Activated CD8-positive, alpha-beta memory T cell treated with anti-CD3 and anti-CD28 coated beads, Interleukin-2, amount 10 ng/mL, durations not matched to agents 7 days and 5 days (primary cell): ENCODE data around the gene MSH2. TPM values are rescaled to one million over a fixed set of nuclear protein-coding genes. Genes with fewer than 3 reads are reported as not detected.
A peak's percentile ranks its signal among the peaks of the same experiment; 100 is the strongest.
"Not testable (repeated sequence)": the region's sequence is repeated elsewhere in the genome, so short reads cannot be mapped to it uniquely, and the experiment has no call there.

Source experiments
- ATAC-seq: fragments of 150-1000 bp; cut with Tn5 transposase; one replicate; pipeline ENCODE4 v1.10.0; 2021; ENCODE audit warnings: moderate library complexity
- CTCF ChIA-PET: fragments of 350-600 bp; sonication (Branson Sonifier 250); formaldehyde crosslinking; loops from one replicate; lab custom pipeline; 2021; ENCODE audit warnings: antibody characterized with exemption; lab: Charles Lee
- DNase-seq: peaks from one replicate; pipeline ENCODE4 v3.0.0-alpha.2; 2020
- H3K27ac Mint-ChIP-seq: one replicate; pipeline ENCODE4 v1.8.0; 2021; ENCODE audit warnings: mild to moderate bottlenecking, mixed read lengths
- H3K27me3 Mint-ChIP-seq: one replicate; pipeline ENCODE4 v1.8.0; 2021; ENCODE audit warnings: mixed read lengths
- H3K36me3 Mint-ChIP-seq: one replicate; pipeline ENCODE4 v1.8.0; 2021; ENCODE audit warnings: mild to moderate bottlenecking, mixed read lengths
- H3K4me1 Mint-ChIP-seq: one replicate; pipeline ENCODE4 v1.8.0; 2021; ENCODE audit warnings: mixed read lengths
- H3K4me3 Mint-ChIP-seq: one replicate; pipeline ENCODE4 v1.8.0; 2021; ENCODE audit warnings: mild to moderate bottlenecking, moderate library complexity, mixed read lengths
- H3K9me3 Mint-ChIP-seq: one replicate; pipeline ENCODE4 v1.8.0; 2022; ENCODE audit warnings: low read depth, mixed read lengths
- total RNA-seq, 2 experiments: library from RNA; stranded (reverse); gene quantifications; one replicate each; pipeline ENCODE4 v1.2.3, GENCODE V29; 2021

MSH2 gene
- total RNA-seq = 10 to 100 TPM; 45.7 to 57.4 TPM

GRCh38 chr2:47402805-47403608, at the start of gene MSH2:
MSH2 (plus strand) TSS chr2:47403156; CDS start chr2:47403192, 36 bp downstream.
- ATAC-seq (peak; percentile 95), DNase-seq (peak; percentile 95)
- H3K4me1 Mint-ChIP-seq = peaks cover 32% of the 10 kb centered on the region
- H3K9me3 Mint-ChIP-seq = peaks cover 4% of the 10 kb centered on the region
- H3K27ac Mint-ChIP-seq = peak within 1 kb of the TSS; percentile 93
- CTCF ChIA-PET = interaction anchor here (0.9 to 1.6 kb wide), 5 partner anchors 10 to 365 kb away, joined by 3 to 8 read pairs (median 3); no protein-coding TSS in a partner anchor
- no peaks in the 10 kb centered on the region for H3K27me3 Mint-ChIP-seq
- peaks cover 30% of the 10 kb centered on the region for H3K36me3 Mint-ChIP-seq
- peak within 1 kb of the TSS; percentile 97 for H3K4me3 Mint-ChIP-seq

GRCh38 chr2:47354013-47354847, 48.7 kb upstream of the MSH2 start:
- DNase-seq (no peak), ATAC-seq (no peak)
- no peak overlapping the region for H3K4me3 Mint-ChIP-seq
- H3K9me3 Mint-ChIP-seq = no peaks in the 10 kb centered on the region
- no peaks in the 10 kb centered on the region for H3K36me3 Mint-ChIP-seq
- CTCF ChIA-PET = no interaction called here
- H3K27me3 Mint-ChIP-seq = peaks cover 2% of the 10 kb centered on the region
- H3K4me1 Mint-ChIP-seq = no peaks in the 10 kb centered on the region
- H3K27ac Mint-ChIP-seq = no peak overlapping the region

- H3K27ac Mint-ChIP-seq = no peak overlapping the region
- H3K4me3 Mint-ChIP-seq = no peak overlapping the region
- H3K4me1 Mint-ChIP-seq = no peaks in the 10 kb centered on the region
- CTCF ChIA-PET = no interaction called here
- H3K36me3 Mint-ChIP-seq = no peaks in the 10 kb centered on the region
- H3K9me3 Mint-ChIP-seq = no peaks in the 10 kb centered on the region
- DNase-seq (no peak), ATAC-seq (no peak)
- H3K27me3 Mint-ChIP-seq = peaks cover 2% of the 10 kb centered on the region
These were observed 48.1 kb upstream of the MSH2 start for GRCh38 chr2:47354848-47355204.

DNA sequence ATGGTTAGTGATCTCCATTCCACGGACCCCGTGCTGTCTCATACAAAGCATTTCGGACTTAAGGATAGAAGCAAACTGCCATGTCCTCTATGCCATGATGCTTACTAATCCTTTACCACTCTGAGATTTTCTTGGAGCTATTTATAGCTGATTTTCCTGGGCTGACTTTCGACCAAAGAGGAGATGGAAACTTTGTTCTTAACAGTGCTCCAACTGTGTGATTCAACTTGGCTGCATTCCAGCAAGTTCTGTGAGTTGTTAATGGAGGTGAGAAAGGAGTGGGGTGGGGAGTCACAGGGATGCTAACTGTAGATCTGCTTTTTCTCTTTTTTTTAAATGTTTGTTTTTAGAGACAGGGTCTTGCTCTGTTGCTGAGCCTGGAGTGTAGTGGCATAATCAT, 45.5 kb upstream of the MSH2 start:
- Mint-ChIP-seq H3K36me3 (no peaks in the 10 kb centered on the region), H3K27me3 (no peaks in the 10 kb centered on the region), H3K4me1 (no peaks in the 10 kb centered on the region), H3K9me3 (no peaks in the 10 kb centered on the region), H3K4me3 (no peak overlapping the region), H3K27ac (no peak overlapping the region)
- CTCF ChIA-PET = no interaction called here
- DNase-seq (no peak), ATAC-seq (no peak)

DNA sequence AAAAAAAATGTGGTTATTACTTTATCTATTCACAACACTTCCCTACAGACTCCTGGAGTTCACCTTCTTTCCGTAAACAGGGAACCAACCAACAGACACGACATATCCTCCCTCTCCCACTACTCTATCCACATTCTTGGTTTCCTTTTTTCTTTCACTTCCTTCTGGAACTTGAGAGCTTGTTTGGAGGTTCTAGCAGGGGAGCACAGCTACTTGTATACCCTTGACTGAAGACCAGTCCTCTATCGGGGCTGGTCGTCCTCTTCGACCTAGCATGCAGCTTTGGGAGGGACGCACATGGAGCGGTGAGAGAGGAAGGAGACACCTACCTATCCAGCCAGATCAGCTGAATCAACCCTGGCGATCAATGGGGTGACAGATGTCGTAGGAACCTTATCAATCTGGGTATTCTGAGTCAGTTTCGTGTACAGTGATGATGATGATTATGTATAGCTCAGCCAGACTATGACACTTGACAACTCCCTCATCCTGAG, 43.5 kb upstream of the MSH2 start:
- Mint-ChIP-seq H3K4me1 (no peaks in the 10 kb centered on the region), H3K27me3 (peaks cover 2% of the 10 kb centered on the region), H3K9me3 (no peaks in the 10 kb centered on the region), H3K36me3 (no peaks in the 10 kb centered on the region), H3K4me3 (no peak overlapping the region), H3K27ac (no peak overlapping the region)
- DNase-seq = no peak
- no peak for ATAC-seq
- CTCF ChIA-PET = interaction anchor here (0.8 to 1.0 kb wide), 2 partner anchors 9 to 29 kb away, joined by 3 read pairs; no protein-coding TSS in a partner anchor

DNA sequence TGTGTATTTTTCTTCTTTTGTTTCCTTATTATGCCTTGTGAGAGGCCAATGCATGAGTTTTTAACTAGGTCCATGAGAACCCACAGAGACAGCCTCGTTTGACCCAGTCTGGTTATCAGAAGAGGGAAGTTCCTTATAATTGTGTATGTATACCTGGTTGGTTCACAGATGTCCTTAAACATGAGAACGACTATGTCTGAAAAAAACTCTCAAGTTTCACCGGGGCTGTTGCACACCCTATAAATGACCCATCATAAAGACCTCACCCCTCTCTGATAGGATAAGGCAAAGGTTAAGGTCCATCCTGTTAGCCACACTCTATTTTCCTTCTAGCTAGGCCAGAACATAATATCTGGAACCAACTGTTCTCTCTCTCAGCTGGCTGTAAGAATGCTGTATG, 42.7 kb upstream of the MSH2 start:
- H3K36me3 Mint-ChIP-seq = no peaks in the 10 kb centered on the region

DNA sequence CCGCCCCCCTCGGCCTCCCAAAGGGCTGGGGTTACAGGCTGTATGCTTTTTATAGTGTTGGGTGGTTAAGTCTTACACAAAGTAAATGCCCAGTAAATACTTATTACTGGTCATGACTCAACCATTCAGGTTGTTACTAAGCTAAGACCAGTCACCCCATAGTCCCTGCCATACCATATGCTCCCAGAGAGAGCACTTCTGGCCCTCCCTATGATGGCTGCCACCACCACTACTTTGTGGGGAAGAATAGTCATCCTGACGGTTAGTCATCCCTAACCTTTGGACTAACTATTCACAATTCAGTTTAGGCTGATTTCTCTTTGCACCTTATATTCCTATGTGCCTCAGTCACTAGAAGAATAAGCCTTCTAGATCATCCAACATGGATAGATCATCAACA, 42.0 kb upstream of the MSH2 start:
- Mint-ChIP-seq H3K4me1 (no peaks in the 10 kb centered on the region), H3K36me3 (no peaks in the 10 kb centered on the region), H3K27ac (no peak overlapping the region), H3K4me3 (no peak overlapping the region), H3K27me3 (peaks cover 2% of the 10 kb centered on the region), H3K9me3 (no peaks in the 10 kb centered on the region)
- CTCF ChIA-PET = interaction anchor here (0.7 kb wide), 1 partner anchor 388 kb away, joined by 3 read pairs; no protein-coding TSS in a partner anchor
- ATAC-seq (no peak), DNase-seq (no peak)

More for the DNA sequence above, 42.7 kb upstream of the MSH2 start:
- no peak for ATAC-seq
- CTCF ChIA-PET = interaction anchor here (0.7 to 1.0 kb wide), 2 partner anchors 28 to 388 kb away, joined by 3 read pairs; no protein-coding TSS in a partner anchor
- Mint-ChIP-seq H3K4me1 (no peaks in the 10 kb centered on the region), H3K27me3 (peaks cover 2% of the 10 kb centered on the region), H3K27ac (no peak overlapping the region), H3K9me3 (no peaks in the 10 kb centered on the region), H3K4me3 (no peak overlapping the region)
- DNase-seq = no peak

GRCh38 chr2:47361505-47362229, 41.3 kb upstream of the MSH2 start:
- H3K27ac Mint-ChIP-seq, CTCF ChIA-PET, H3K4me1 Mint-ChIP-seq, H3K36me3 Mint-ChIP-seq, H3K4me3 Mint-ChIP-seq, DNase-seq, H3K9me3 Mint-ChIP-seq, ATAC-seq, H3K27me3 Mint-ChIP-seq: not testable (repeated sequence)

GRCh38 chr2:47373747-47374146, 29.2 kb upstream of the MSH2 start:
- Mint-ChIP-seq H3K36me3 (peaks cover 1% of the 10 kb centered on the region), H3K27ac (no peak overlapping the region), H3K27me3 (peaks cover 32% of the 10 kb centered on the region), H3K4me3 (no peak overlapping the region), H3K4me1 (peaks cover 2% of the 10 kb centered on the region), H3K9me3 (no peaks in the 10 kb centered on the region)
- ATAC-seq (no peak), DNase-seq (no peak)
- CTCF ChIA-PET = interaction anchor here (0.7 to 3.6 kb wide), 3 partner anchors 14 to 39 kb away, joined by 3 to 17 read pairs (median 4); no protein-coding TSS in a partner anchor

DNA sequence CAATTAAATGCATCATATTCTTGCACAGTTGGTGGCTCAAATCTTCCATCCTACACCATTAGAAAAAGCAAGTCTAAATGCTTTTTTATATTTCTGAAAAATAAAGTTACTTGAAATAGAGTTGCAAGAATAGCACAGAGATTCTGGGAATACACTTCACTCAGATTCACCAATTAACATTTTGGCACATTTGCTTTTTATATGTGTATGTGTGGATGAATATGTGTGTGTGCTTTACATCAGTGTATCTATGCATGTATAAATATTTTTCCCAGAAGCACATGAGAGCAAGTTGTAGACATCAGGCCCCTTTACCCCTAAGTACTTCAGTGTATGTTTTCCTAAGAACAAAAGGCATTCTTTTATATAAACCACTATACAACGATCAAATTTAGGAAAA, 27.6 kb upstream of the MSH2 start:
- H3K27ac Mint-ChIP-seq = no peak overlapping the region
- H3K9me3 Mint-ChIP-seq = no peaks in the 10 kb centered on the region
- peaks cover 1% of the 10 kb centered on the region for H3K36me3 Mint-ChIP-seq
- CTCF ChIA-PET = interaction anchor here (1.1 to 3.6 kb wide), 2 partner anchors 12 to 52 kb away, joined by 3 to 17 read pairs; no protein-coding TSS in a partner anchor
- no peak overlapping the region for H3K4me3 Mint-ChIP-seq
- H3K4me1 Mint-ChIP-seq = no peaks in the 10 kb centered on the region
- H3K27me3 Mint-ChIP-seq = peaks cover 36% of the 10 kb centered on the region
- DNase-seq (no peak), ATAC-seq (no peak)

GRCh38 chr2:47379384-47379783, 23.6 kb upstream of the MSH2 start:
- ATAC-seq (no peak), DNase-seq (no peak)
- H3K27me3 Mint-ChIP-seq = peaks cover 23% of the 10 kb centered on the region
- no peak overlapping the region for H3K27ac Mint-ChIP-seq
- H3K4me1 Mint-ChIP-seq = no peaks in the 10 kb centered on the region
- CTCF ChIA-PET = no interaction called here
- no peaks in the 10 kb centered on the region for H3K9me3 Mint-ChIP-seq
- H3K4me3 Mint-ChIP-seq = no peak overlapping the region
- no peaks in the 10 kb centered on the region for H3K36me3 Mint-ChIP-seq

DNA sequence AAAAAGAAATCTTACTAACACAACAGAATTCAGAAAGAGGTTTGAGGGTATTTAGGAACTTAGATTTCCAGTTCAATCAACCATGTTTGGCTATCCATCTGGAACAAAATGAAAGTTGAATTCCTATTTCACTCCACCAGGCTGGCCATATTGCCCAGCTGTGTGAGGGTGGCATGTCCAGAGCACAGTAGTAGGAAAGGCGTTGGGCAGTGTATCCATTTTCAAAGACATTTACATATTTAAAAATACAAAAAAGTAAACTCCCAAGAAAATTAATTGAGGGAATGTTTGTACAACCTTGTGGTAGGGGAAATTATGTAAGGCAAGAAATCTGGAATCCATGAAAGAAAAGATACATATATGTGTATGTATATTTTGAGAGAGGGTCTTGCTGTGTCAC, 21.5 kb upstream of the MSH2 start:
- Mint-ChIP-seq H3K4me3 (no peak overlapping the region), H3K9me3 (no peaks in the 10 kb centered on the region), H3K4me1 (no peaks in the 10 kb centered on the region), H3K27ac (no peak overlapping the region), H3K36me3 (no peaks in the 10 kb centered on the region), H3K27me3 (peaks cover 12% of the 10 kb centered on the region)
- CTCF ChIA-PET = interaction anchor here (0.6 to 1.1 kb wide), 2 partner anchors 44 to 386 kb away, joined by 3 to 4 read pairs; no protein-coding TSS in a partner anchor
- no peak for DNase-seq
- ATAC-seq = no peak
